GM18499 (cell line): ENCODE measurements around the gene P2RY2.
"Not testable (repeated sequence)": the region's sequence is repeated elsewhere in the genome, so short reads cannot be mapped to it uniquely, and the experiment has no call there.

Source experiments
- ATAC-seq: cut with Tn5 transposase; IDR thresholded peaks from one replicate; pipeline ENCODE4 v1.9.1; 2021; ENCODE audit warnings: moderate number of reproducible peaks; ENCODE audit not compliant: insufficient read depth, unreplicated experiment

P2RY2 gene

DNA sequence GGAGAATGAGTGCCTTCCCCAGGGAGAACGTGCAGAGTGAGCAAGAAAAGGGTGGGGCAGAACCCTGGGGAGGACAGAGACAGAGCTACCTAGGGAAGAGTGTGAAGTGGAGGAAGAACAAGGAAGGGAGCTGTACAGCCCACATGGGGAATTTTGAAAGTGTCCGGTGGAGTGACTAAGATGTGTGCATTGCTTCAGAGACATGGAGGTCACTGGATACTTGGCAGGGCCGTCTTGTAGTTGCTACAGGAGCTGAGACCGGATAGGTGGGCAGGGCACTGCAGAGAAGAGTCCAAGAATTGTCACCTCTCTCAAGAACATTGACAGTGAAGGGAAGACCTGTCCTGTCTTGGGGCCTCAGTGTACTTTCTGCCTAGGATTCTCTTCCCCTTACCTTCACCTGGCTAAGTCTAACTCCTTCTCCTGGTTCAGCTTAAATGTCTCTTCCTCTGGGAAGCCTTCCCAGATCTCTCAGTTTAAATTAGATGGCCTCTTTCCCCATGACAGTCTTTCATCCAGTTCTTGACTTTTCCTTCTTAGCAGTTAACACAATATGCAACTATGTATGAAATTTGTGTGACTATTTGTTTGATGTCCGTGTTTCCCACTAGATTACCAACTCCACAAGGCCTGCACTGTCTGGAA lies 44.9 kb downstream of the P2RY2 start:
- ATAC-seq, result no peak

DNA sequence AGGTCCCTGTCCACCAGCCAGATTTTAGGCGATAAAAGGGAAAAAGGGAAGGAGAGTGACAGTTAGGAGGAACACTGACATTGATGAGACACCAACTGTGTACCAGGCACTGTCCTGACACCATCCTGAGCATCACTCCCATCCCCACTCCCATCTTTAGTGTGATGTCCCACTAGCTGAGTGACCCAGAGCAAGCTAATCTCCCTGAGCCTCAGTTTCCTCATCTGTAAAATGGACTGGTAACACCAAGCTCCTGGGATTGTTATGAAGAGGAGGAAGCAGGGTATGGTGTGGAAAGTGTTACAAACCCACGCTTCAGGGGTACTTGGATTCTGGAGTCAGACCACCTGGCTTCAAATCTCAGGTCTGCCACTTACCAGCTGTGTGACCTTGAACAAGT lies 45.6 kb downstream of the P2RY2 start:
- no peak for ATAC-seq

DNA sequence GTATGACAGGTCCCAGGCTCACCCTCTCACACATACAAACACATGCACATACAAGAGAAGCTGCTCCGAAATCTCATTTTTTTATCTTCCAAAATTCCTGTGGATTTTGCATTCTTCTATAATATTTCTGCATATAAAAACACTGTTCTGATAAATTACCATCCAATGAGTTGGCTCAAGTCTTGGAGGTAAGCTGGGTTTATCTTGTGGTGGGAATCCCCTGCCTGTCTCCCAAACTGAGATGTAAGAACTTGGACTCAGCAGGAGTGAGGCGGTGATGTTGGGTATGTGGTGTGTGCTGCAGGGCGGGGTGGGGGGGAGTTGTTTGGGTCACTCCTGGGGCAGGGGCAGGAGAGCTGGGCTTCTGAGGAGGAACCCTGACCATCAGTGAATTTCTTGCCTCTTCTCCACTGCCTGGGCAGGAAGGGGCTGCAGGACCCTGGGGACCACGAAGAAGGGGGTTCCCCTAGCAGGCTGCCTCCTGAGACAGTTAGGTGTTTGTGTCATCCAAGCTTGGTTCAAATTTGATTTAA lies 47.3 kb downstream of the P2RY2 start:
- ATAC-seq, result no peak

DNA sequence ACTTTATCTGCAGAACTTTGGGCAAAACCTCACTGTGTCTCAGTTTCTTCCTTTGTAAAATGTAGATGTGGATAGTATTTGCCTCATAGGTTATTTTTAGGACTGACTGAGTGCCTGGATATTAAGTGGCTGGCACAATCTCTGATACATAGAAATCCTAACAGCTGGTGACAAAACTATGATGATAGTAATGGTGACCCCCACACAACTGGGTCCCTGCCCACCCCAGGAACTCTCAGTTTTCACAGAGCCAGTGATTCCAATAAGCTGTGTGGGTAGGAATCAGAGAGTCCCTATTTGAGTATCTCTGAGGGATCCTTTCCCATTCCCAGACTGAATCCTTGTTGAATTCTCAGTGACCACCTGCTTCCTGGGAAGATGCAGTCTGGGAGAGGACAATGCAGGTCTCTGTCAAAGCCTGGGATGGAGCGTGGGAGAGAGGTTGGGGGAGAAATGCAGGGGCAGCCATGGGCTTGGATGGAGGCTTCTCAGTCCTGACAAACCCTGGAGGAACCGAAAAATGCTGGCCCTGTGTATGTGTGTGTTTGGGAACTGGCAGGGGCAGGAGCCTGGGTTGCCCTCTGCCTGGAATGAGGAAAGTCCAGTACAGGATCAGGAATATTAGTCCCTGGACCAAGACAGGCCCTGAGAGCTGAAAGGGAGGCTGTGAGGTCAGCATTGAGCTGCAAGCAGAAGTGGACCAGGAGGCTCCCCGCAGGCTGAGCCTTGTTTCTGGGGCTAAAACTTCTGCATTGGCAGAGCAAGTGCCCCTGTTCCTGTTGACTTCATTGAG lies 48.0 kb downstream of the P2RY2 start:
- no peak for ATAC-seq

DNA sequence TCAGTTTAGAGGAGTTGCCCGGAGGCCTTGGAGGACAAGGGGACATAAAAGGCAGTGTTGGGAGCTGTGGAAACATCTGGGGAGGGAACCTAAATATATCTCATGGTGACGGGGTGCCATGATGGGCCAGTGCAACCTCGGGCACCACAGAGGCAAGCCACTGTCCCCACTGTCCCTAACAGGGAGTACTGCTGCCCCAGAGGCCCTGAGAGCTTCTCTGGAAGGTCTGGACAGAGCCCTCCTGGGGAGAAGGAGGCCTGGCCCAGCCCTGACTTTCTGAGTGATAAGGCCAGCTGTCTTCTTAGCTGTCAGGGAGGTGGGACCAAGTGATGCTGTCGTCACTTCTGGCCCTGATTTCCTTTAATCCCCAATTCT lies 48.6 kb downstream of the P2RY2 start:
- ATAC-seq, result no peak

DNA sequence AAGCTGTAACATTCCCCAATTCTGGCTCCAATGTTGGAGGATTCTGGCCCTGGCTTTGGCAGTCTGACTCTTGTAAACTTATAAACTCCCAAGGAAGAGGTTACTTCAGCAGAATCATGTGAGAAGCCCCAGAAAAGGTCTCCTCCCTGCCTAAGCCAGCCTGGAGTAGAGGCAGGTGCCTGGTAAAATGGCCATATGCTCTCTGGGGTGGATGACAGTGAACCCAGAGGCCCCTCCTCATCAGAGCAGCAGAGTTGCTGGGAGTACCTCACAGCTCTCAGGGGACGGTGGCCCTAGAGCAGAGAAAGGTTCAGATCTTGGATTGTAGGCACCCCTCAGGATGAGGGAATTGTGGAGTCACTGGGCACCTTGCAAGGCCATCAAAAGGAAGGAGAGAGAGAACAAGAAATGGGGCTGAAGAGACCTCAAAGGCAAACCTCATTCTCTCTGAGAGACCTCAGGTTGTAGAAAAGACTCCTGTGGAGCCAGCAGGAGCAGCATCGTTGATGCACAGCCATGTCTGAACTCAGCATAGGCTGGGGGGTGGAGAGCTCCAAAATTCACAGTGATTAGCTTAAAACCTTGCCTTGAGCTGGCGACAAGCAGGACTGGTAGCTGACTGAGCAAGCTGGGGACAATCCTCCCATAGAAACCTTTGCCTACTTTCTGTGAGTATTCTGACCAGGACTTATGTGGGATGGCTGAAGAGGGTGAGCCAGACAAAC lies 49.2 kb downstream of the P2RY2 start:
- no peak for ATAC-seq

DNA sequence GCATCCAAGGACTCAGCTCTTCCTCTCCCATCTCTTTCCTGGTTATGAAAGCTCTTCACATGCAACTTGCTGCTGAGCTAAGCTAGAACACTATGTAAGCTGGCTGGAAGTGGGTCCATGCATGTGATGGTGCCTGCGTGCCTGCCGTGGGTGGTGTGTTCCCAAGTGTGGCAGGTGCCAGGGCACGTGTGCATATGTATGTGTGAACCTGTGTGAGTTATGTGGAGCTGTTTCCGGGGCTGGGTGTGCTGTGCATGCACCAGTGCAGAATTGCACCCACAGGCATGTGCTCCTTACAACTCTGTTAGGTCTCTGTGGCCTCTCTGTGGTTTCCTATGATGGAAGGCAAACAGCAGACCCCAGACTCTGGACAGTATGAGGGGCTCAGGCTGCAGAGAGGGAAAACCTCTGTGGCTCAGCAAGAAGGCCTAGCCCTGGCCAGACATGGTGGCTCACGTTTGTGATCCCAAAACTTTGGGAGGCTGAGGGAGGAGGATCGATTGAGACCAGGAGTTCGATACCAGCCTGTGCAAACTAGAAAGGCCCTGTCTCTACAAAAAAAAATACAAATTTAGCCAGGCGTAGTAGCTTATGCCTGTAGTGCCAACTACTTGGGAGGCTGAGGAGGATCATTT lies 49.9 kb downstream of the P2RY2 start:
- ATAC-seq, result no peak

DNA sequence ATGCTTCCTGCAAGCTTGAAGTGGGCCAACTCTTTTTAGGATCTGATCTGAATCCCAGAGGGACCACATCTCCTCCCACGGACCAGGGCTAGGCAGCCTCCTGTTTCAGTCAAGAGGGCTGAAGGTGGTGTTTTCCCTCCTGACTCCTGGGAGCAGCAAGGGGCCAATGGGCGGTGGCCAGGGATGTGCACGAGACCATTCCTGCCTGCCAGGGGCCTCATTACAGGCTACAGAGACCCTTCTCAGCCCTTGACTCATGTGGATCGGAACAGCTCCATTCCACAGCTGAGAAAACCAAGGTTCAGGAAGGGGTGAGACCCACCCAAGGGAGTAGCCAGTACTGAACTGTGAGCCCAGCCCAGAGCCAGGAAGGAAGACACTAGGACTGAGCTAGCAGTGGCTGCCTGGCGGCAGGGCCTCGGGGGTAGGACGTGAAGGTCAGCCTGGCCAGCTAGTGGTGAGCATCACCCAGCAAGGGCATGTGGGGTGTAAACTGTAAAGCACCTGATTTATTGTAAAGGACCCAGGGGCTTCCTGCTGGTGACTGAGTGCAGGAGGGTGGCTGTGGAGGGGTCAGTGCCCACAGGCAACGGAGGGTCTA lies 50.7 kb downstream of the P2RY2 start:
- ATAC-seq, result no peak

DNA sequence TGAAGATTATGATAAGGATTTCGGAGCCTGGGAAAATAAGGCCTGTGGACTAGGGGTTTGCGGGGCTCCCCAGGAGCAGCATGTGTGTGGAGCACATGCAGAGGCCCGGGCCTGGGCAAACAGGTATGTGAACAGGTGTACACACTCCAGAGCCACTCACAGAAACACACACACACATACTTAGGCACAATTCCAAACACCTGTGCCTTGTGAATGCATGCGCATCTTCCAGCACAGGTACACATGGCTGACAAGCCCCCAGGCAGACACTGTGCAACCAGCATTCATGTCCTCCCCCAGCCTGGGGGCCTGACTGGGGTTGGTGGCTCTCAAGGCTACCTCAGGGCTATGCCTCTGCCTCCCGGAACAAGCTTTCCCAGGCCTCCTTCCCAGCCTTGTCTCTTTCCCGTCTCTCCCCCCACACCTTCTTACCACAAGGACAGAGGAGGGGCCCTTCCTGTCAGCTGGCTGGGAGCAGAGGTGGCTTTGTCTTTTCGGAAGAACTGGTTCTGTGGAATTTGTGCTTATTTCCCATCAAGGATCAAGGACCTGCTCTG lies 51.5 kb downstream of the P2RY2 start:
- ATAC-seq, result no peak

DNA sequence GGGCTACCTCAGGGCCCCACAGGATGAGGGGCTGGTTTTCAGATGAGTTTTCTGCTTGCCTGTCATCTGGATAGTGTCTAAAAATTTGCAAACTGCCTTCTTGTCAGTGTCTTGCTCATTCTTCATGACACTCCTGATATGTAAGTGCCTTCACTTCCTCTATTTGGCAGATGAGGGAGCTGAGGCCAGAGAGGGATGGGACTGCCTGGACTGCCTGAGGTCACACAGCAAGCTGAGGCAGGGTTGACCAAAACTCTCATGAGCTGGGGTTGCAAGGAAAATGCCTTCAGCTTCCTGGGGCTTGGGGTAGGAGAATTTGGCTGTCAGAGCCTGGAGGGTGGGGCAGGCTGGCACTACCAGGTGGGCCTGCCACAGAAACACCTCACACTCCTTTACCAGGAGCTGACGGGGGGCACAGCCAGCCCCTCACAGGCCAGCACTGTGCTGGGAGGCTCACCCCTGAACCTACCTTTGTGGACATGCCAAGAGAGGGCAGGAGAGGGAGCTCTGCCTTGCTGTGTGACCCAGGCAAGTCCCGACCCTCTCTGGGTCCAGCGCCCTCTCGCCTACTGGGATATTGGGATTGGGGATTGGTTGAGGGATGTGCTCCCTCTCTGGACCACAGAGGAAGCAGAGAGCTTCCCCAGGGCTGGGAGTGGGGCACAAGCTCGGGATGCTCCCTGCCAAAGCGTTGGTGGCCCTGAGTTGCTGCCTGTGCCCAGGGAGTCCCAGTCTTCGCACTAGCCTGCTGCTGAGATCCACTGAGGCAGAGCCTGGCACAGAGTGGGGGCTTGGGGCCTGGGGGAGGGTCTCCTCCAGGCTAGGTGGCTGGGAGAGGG lies 52.2 kb downstream of the P2RY2 start:
- no peak for ATAC-seq

DNA sequence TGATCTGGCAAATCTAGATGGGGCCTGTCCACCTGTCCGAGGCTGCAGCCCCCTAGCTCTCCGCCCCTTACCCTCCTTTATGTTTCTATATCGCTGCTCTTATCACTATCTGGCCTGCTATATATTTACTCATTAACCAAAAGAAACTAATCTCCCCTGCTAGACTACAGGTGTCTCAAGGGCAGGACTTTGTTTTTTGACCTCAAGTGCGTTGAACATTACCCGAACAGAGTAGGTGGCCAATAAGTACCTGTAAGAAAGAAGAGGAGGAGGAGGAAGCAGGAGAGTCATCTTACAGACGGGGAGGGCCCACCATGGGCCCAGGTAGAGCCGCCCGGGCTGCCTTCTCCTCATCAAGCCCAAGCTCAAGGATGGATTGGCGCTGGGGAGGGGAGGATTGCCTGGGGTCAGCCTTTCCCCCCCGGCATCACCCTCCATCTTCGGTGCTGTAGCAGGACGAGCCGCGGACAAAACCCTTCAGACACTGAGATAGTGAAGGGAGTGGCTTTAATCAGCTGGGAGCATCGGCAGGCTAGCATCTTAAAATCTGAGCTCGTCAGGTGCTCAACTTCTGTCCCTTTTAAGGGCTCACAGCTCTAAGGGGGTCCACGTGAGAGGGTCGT lies 52.9 kb downstream of the P2RY2 start:
- ATAC-seq, result no peak

DNA sequence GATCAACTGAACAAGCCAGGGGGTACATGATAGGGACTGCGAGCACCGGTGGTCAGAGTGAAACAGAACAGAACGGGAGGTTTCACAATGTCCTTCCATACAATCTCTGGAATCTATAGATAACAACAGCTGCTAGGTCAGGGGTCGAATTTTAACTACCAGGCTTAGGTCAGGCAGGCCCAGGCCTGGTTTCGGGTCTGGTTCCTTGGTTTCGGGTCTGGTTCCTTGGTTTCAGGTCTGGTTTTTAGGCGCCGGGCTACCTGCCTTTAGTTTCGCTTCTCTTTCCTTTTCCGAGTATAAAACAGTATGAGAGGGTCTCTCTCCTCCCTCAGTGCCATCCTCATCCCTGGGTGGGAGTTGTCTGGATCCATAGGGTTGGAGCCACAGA lies 53.4 kb downstream of the P2RY2 start:
- not testable (repeated sequence) for ATAC-seq

DNA sequence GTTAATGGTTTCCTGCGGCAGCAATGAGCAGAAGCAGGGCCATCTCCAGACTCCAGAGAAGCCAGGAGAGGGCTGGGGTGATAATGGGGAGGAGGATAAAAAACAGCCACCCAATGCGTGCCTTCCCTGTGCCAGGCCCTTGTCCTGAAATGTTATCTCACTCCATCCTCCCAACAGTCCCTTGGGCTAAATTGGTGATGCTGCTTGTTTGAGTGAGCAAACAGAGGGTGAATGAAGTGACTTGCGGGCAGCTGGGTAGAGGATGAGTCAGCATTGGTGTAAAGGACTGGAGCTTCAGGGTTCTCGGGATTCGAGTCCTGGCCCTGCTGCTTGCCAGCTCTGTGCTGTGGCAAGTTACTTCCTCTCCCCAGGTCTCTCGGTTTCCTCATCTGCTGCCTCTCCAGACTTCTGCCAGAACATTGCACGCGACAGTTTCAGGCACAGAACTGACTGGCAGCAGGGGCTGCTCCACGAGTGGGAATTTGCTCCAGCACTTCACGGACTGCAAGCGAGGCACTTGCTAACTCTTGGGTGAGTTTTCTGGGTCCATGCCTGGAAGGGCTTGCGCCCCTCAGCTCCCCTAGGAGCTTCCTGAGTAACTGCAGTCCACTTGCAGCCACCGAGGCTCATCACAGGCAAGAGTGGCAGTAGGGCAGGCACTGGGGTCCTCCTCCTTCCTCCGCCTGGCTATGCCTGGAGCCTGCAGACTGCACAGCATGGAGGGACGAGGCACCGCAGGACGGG lies 54.0 kb downstream of the P2RY2 start, which contains the start of gene P2RY6:
Gene P2RY6, plus strand, starts transcription at position 403 of the 744 bp plus-strand sequence. CDS start 24,181 bp downstream, outside the sequence.
- ATAC-seq, result no peak

DNA sequence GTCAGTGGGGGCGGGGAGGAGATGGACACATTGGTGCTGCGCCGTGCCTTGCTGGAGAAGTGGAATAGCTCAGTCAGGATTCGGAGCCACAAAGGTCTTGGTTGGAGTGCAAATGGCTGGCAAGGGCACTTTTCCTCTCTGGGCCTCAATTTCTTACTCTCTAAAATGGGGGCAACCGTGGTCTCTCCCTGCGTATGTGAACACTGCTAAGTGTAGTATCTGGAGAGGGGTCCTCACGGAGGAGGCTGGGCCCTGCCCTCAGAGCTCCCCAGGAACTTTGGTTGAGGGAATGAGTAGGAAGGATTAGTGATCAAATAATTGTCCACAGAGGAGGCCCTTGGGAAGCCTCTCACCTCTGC lies 54.6 kb downstream of the P2RY2 start:
- ATAC-seq, result no peak

DNA sequence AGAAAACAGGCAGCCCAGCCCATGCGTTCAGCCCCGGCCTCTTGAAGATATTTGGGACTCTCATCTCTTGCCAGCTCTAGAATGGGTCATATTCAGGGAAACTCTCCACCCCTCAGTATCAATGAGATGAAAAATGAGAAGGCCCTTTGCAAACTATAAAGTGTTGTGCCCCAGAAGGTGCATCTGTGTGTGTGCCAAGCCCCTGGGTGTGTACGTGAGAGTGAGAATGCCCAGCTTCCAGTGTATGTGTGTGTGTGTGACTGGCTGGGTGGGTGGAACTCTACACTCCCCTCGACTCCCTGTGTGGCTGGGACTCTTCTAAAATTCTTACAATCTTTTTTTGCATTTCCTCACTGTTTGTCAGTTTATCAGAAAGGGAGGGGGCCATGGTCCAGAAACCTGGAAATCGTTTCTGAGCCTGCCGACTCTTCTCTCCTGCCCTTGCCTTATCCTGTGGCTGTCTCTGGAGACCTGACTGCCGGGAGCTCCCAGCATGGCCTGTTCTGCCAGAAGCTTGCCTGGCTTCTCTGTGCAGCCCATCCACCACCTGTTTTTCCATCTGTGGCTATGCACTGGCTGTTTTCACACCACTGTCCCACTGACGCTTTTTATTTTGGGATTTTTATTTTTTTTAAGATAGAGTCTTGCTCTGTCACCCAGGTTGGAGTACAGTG lies 55.3 kb downstream of the P2RY2 start:
- ATAC-seq, result no peak

DNA sequence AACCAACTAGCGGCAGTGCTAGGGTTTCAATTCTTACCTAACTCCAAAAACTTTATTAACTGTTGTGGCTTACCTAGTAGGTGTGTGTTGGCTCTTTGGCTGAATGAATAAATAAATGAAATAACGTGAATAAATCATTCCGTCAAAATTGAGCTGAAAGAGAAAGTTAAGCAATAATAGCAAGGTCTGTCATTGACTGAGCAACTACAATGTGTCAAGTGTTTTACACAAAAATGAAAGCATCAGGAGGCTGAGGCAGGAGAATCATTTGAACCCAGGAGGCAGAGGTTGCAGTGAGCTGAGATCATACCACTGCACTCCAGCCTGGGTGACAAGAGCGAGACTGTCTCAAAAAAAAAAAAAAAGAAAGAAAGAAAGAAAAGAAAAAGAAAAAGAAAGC lies 56.1 kb downstream of the P2RY2 start:
- ATAC-seq, result not testable (repeated sequence)

DNA sequence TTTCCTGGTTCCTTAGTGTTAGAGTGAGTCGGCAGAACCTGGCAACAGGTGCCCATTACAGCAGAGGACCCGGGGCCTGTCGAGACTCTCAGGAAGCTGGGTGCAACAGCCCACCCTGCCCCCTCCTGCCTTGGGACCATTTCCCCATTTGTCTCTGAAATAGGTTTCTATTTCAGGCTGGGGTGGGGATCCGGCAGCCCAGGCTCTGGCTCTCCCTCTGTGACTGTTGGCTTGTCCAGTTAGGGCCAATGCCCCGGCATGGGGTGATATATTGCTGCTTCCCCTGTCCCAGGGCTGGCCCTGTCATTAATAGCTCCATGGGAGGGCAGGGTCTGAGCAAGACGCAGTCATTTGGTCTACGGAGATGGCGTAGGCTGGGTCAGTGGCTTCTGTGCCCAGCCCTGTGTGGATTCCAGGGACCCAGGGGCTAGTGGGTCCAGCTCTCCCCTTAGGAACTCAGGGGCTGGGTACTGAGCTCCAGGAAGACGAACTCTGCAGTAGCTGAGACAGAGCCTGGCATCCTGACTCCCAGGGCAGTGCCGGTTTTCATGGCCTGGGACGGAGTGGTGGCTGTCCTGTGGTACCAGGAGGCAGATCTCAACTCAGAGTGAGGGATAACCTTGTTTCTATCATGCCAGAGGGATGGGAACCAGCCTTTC lies 56.8 kb downstream of the P2RY2 start:
- ATAC-seq, result no peak
